Stimulated activated CD4-positive, alpha-beta T cell treated with anti-CD3 and anti-CD28 coated beads, Interleukin-12 subunit alpha, Interleukin-12 subunit beta, amount 100 ng/mL, for 4 hours (primary cell): ENCODE data around the gene MON2.
A peak's percentile ranks its signal among the peaks of the same experiment; 100 is the strongest.
"Not testable (repeated sequence)": the region's sequence is repeated elsewhere in the genome, so short reads cannot be mapped to it uniquely, and the experiment has no call there.

Experiments used
- DNase-seq: peaks from one replicate; pipeline ENCODE4 v3.0.0-alpha.2; 2020

The MON2 gene

GRCh38 chr12:62552906-62553556 is 86.4 kb downstream of the MON2 start:
- no peak for DNase-seq

- not testable (repeated sequence) for DNase-seq
These were observed 92.7 kb downstream of the MON2 start for GRCh38 chr12:62559366-62559765.

- DNase-seq, result no peak
These were observed 96.2 kb downstream of the MON2 start for GRCh38 chr12:62562846-62563245.

GRCh38 chr12:62575036-62575435 is 108.4 kb downstream of the MON2 start:
- no peak for DNase-seq

- no peak for DNase-seq
These were observed 109.9 kb downstream of the MON2 start for GRCh38 chr12:62576503-62576902.

- DNase-seq, result no peak
These were observed 112.1 kb downstream of the MON2 start for GRCh38 chr12:62578726-62579125.

GRCh38 chr12:62581288-62582064 is 114.8 kb downstream of the MON2 start:
- DNase-seq, result no peak

GRCh38 chr12:62582065-62582366 is 115.4 kb downstream of the MON2 start:
- DNase-seq, result no peak

- no peak for DNase-seq
These were observed 118.0 kb downstream of the MON2 start for GRCh38 chr12:62584619-62585018.

GRCh38 chr12:62586850-62587249 is 120.2 kb downstream of the MON2 start:
- DNase-seq, result no peak

- no peak for DNase-seq
These were observed 122.3 kb downstream of the MON2 start for GRCh38 chr12:62588916-62589315.

GRCh38 chr12:62597253-62597652 is 130.6 kb downstream of the MON2 start:
- DNase-seq, result no peak

GRCh38 chr12:62598846-62599245 is 132.2 kb downstream of the MON2 start:
- no peak for DNase-seq

- DNase-seq, result no peak
These were observed 133.3 kb downstream of the MON2 start for GRCh38 chr12:62599854-62600437.

- DNase-seq, result no peak
These were observed 135.1 kb downstream of the MON2 start for GRCh38 chr12:62601765-62602164.

- peak; percentile 82 for DNase-seq
These were observed 135.8 kb downstream of the MON2 start for GRCh38 chr12:62602255-62603060.

- peak; percentile 71 for DNase-seq
These were observed 136.6 kb downstream of the MON2 start for GRCh38 chr12:62603061-62603810.

- no peak for DNase-seq
These were observed 137.1 kb downstream of the MON2 start for GRCh38 chr12:62603811-62604098.

GRCh38 chr12:62604373-62604772 is 137.7 kb downstream of the MON2 start:
- DNase-seq, result no peak

- DNase-seq, result no peak
These were observed 138.2 kb downstream of the MON2 start for GRCh38 chr12:62604871-62605270.

GRCh38 chr12:62605981-62606380 is 139.4 kb downstream of the MON2 start:
- DNase-seq, result no peak

GRCh38 chr12:62606654-62607053 is 140.0 kb downstream of the MON2 start:
- DNase-seq, result no peak

GRCh38 chr12:62613081-62613480 is 146.5 kb downstream of the MON2 start:
- no peak for DNase-seq
